HAP-1 (cell line): ENCODE measurements around the gene LONP1.

ENCODE experiments used
- DNase-seq, 2 experiments: peaks; one replicate each; pipeline ENCODE4 v3.0.0-alpha.2; 2016 to 2020; ENCODE audit warnings: low spot score in 2 of 2
- H3K27me3 ChIP-seq: fragments of 250-450 bp; sonication (Bioruptor Pico); 2 replicates; pipeline ENCODE4 v1.5.1; 2020; ENCODE audit warnings: low read depth, mild to moderate bottlenecking, moderate library complexity
- H3K36me3 ChIP-seq: fragments of 250-450 bp; sonication (Bioruptor Pico); replicated peaks from 2 replicates; pipeline ENCODE4 v1.5.1; 2020; ENCODE audit warnings: mild to moderate bottlenecking
- H3K4me1 ChIP-seq: fragments of 250-450 bp; sonication (Bioruptor Pico); 2 replicates; pipeline ENCODE4 v1.5.1; 2020; ENCODE audit warnings: mild to moderate bottlenecking
- H3K4me3 ChIP-seq: fragments of 250-450 bp; sonication (Bioruptor Pico); 2 replicates; pipeline ENCODE4 v1.5.1; 2020; ENCODE audit warnings: mild to moderate bottlenecking, moderate library complexity
- H3K9me3 ChIP-seq: fragments of 250-450 bp; sonication (Bioruptor Pico); 2 replicates; pipeline ENCODE4 v1.5.1; 2020; ENCODE audit warnings: mild to moderate bottlenecking, moderate library complexity
- in situ Hi-C: fragments of 300-500 bp; cut with MboI; formaldehyde crosslinking; loops from 3 replicates; pipeline ENCODE4 v1.14.3; 2020; ENCODE audit warnings: low sequenced_read_pairs, inconsistent platforms, mixed read lengths

LONP1 gene

DNA sequence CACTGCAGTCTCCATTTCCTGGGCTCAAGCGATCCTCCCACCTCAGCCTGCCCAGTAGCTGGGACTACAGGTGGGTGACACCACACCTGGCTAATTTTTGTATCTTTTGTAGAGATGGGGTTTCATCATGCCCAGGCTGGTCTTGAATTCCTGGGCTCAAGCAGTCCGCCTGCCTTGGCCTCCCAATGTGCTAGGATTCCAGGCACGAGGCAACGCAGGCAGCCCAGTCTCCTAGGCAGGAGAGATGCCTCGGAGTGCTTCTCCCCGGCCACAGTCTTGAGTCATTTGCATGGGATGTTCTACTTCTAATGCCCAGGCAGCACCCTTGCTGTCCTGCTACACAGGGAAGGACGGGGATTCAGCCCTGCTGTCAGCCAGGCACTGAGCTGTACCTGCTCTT lies 48.3 kb downstream of the LONP1 start:
- H3K4me3 ChIP-seq: no peak overlapping the region
- H3K9me3 ChIP-seq: no peaks in the 10 kb centered on the region
- peaks cover 39% of the 10 kb centered on the region for H3K36me3 ChIP-seq
- in situ Hi-C loops: no loop called here
- H3K4me1 ChIP-seq: no peaks in the 10 kb centered on the region
- H3K27me3 ChIP-seq: no peaks in the 10 kb centered on the region
- no peak for DNase-seq

DNA sequence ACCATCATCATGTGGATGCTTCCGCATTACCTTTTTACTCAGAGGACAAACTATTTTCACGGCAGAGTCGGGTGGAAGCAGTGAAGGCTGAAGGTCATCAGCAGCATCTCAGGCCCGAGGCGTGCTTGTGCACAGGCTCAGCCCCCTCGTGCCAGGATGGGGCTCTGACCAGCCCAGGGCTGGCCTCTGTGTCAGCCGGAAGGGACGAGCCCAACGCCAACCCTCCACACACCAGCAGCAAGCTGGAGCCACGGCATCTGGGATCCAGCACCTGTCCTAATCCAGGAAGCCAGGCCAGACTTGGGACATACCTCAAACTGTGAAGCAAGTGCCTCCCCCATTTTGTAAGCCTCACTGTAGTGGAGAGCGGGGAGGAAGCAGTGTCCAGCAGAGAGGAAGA lies 50.7 kb downstream of the LONP1 start:
- in situ Hi-C loops: no loop called here
- Histone ChIP-seq H3K4me1 (no peaks in the 10 kb centered on the region), H3K9me3 (no peaks in the 10 kb centered on the region), H3K27me3 (no peaks in the 10 kb centered on the region), H3K36me3 (peaks cover 62% of the 10 kb centered on the region), H3K4me3 (no peak overlapping the region)
- no peak for DNase-seq

DNA sequence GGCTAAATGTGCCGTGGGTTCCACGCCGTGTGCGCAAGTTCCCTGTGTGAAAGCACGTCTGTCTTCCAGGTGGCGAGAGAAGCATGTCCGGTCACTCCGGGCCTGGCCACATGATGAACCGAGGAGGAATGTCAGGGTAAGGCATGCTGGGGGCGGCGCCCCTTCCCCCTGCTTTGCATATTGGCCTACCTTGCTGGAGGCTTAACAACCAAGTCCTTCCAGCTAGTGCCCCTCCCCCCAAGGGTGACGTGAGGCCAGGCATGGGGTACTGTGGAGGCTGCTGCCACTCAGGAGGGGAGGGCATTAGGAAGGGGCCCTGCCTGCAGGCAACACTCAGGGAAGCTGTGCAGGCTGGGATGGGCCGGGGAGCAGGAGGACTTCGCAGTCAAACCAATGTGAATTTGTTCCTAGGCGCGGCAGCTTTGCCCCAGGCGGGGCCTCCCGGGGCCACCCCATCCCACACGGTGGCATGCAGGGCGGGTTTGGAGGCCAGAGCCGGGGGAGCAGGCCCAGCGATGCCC lies 52.1 kb downstream of the LONP1 start:
- DNase-seq: no peak
- no peaks in the 10 kb centered on the region for H3K9me3 ChIP-seq
- no peak overlapping the region for H3K4me3 ChIP-seq
- no peaks in the 10 kb centered on the region for H3K27me3 ChIP-seq
- in situ Hi-C loops: no loop called here
- H3K4me1 ChIP-seq: no peaks in the 10 kb centered on the region
- peaks cover 76% of the 10 kb centered on the region for H3K36me3 ChIP-seq

- no peak for DNase-seq
- Histone ChIP-seq H3K27me3 (no peaks in the 10 kb centered on the region), H3K4me3 (no peak overlapping the region), H3K36me3 (peaks cover 81% of the 10 kb centered on the region), H3K4me1 (no peaks in the 10 kb centered on the region), H3K9me3 (no peaks in the 10 kb centered on the region)
- in situ Hi-C loops: no loop called here
These were observed 52.9 kb downstream of the LONP1 start for GRCh38 chr19:5666921-5667610.

GRCh38 chr19:5665781-5666513 lies 54.0 kb downstream of the LONP1 start:
- H3K4me1 ChIP-seq: no peaks in the 10 kb centered on the region
- no peaks in the 10 kb centered on the region for H3K27me3 ChIP-seq
- H3K36me3 ChIP-seq: peaks cover 84% of the 10 kb centered on the region
- in situ Hi-C loops: no loop called here
- no peak overlapping the region for H3K4me3 ChIP-seq
- DNase-seq: no peak
- no peaks in the 10 kb centered on the region for H3K9me3 ChIP-seq

DNA sequence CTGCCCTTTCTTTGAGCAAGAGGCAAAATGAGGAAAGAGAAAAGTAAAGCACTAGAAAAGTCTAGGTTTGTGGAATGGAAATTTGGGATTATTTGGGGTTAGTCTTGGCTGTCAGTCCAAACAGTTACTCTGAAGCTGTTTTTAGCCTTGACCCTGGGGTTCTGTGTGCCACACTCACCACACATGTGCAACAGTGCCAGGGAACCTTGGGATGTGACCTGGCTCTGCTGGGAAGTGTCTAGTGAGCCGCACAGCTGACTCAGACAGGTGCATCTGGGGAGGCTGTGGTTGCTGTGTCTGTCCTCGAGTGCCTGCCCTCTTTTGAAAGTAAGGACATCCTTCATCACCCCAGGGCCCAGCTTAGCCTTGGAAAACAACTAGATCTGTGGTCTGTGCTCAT lies 55.4 kb downstream of the LONP1 start:
- Histone ChIP-seq H3K4me3 (no peak overlapping the region), H3K4me1 (no peaks in the 10 kb centered on the region), H3K36me3 (peaks cover 88% of the 10 kb centered on the region), H3K9me3 (no peaks in the 10 kb centered on the region), H3K27me3 (no peaks in the 10 kb centered on the region)
- no peak for DNase-seq
- in situ Hi-C loops: no loop called here

- H3K36me3 ChIP-seq: peaks cover 88% of the 10 kb centered on the region
- no peak for DNase-seq
- in situ Hi-C loops: no loop called here
- H3K27me3 ChIP-seq: no peaks in the 10 kb centered on the region
- no peak overlapping the region for H3K4me3 ChIP-seq
- no peaks in the 10 kb centered on the region for H3K4me1 ChIP-seq
- no peaks in the 10 kb centered on the region for H3K9me3 ChIP-seq
These were observed 56.0 kb downstream of the LONP1 start for GRCh38 chr19:5663904-5664303.

DNA sequence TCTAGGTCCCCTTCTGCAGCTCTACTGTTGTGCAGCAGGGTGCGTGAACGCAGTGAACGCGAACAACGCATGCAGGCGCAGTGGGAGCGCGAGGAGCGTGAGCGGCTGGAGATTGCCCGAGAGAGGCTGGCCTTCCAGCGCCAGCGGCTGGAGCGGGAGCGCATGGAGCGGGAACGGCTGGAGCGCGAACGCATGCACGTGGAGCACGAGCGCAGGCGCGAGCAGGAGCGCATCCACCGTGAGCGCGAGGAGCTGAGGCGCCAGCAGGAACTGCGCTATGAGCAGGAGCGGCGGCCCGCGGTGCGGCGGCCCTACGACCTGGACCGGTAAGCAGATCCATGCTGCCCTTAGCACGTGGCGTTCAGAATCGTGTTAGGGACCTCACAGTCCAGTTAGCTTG lies 58.5 kb downstream of the LONP1 start:
- Histone ChIP-seq H3K36me3 (peaks cover 89% of the 10 kb centered on the region), H3K4me3 (no peak overlapping the region), H3K4me1 (no peaks in the 10 kb centered on the region), H3K27me3 (no peaks in the 10 kb centered on the region), H3K9me3 (no peaks in the 10 kb centered on the region)
- DNase-seq: no peak
- in situ Hi-C loops: no loop called here

- in situ Hi-C loops: no loop called here
- H3K36me3 ChIP-seq: peaks cover 93% of the 10 kb centered on the region
These were observed 64.5 kb downstream of the LONP1 start for GRCh38 chr19:5655412-5655811.

GRCh38 chr19:5654931-5655330 lies 65.0 kb downstream of the LONP1 start:
- H3K36me3 ChIP-seq: peaks cover 96% of the 10 kb centered on the region
- H3K4me3 ChIP-seq: no peak overlapping the region
- H3K27me3 ChIP-seq: no peaks in the 10 kb centered on the region
- no peaks in the 10 kb centered on the region for H3K9me3 ChIP-seq
- no peaks in the 10 kb centered on the region for H3K4me1 ChIP-seq
- in situ Hi-C loops: no loop called here
- no peak for DNase-seq

More at GRCh38 chr19:5655412-5655811, 64.5 kb downstream of the LONP1 start:
- no peak overlapping the region for H3K4me3 ChIP-seq
- no peaks in the 10 kb centered on the region for H3K4me1 ChIP-seq
- H3K9me3 ChIP-seq: no peaks in the 10 kb centered on the region
- DNase-seq: no peak
- no peaks in the 10 kb centered on the region for H3K27me3 ChIP-seq

DNA sequence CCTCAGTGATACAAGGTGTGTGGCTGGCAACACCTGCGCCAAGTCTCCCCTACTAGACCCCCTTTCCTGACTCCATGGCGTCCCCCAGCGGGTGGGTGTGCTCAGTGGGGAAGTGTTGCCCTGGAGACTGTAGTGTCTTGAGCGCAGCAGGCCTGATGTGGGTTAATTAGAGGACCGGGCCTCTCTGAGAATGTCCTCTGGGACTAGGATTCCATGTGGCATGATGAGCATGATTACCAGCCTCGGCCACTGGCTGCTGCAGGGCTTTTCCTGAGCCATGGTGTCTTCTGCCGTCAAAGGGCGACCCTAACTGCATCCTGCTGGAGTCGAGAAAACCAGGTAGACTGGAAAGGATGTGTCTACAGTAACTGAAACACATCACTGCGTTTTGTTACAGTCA lies 67.7 kb downstream of the LONP1 start:
- Histone ChIP-seq H3K27me3 (no peaks in the 10 kb centered on the region), H3K36me3 (peaks cover 91% of the 10 kb centered on the region), H3K4me1 (no peaks in the 10 kb centered on the region), H3K9me3 (no peaks in the 10 kb centered on the region), H3K4me3 (no peak overlapping the region)
- no peak for DNase-seq
- in situ Hi-C loops: no loop called here

DNA sequence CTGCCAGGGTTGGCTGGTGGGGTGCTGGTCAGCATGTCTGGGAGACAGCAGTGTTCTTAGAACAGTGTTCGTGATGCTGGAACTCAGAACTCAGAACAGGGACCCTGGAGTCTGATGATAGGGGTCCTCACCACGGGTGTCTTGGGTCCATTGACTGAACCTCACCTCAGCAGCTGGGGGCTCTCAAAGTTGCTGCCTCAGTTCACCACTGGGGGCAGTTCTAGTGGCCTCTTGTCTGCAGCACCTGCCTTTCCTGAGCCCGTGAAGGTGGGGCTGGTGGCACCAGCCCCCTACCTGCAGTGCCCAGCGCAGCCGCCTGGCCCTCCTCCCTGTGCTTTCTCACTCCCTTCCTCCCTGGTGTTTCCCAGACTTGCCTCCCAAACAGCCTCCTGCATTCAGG lies 68.6 kb downstream of the LONP1 start:
- peaks cover 91% of the 10 kb centered on the region for H3K36me3 ChIP-seq
- no peaks in the 10 kb centered on the region for H3K27me3 ChIP-seq
- no peak for DNase-seq
- no peaks in the 10 kb centered on the region for H3K4me1 ChIP-seq
- no peaks in the 10 kb centered on the region for H3K9me3 ChIP-seq
- in situ Hi-C loops: no loop called here
- H3K4me3 ChIP-seq: no peak overlapping the region

DNA sequence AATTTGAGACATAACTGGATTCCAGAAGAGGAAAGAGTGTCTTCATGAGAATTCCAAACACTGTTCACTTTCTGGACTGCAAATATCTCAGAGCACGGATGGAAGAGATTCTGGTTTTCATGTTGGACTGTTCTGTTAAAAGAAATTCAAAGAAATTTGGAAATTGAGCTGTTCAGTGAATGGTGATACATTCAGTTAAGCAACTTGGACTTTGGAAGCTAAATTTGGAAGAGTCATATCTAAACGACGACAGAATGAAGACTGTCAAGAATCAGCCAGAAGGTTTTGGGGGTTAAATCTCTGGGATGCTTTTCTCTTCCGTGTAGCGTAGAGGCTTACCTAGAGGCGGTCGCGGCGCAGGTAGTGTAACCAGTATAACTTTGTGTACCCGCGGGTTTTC lies 71.5 kb downstream of the LONP1 start:
- Histone ChIP-seq H3K27me3 (no peaks in the 10 kb centered on the region), H3K9me3 (no peaks in the 10 kb centered on the region), H3K36me3 (peaks cover 93% of the 10 kb centered on the region), H3K4me3 (no peak overlapping the region), H3K4me1 (no peaks in the 10 kb centered on the region)
- in situ Hi-C loops: no loop called here
- no peak for DNase-seq

DNA sequence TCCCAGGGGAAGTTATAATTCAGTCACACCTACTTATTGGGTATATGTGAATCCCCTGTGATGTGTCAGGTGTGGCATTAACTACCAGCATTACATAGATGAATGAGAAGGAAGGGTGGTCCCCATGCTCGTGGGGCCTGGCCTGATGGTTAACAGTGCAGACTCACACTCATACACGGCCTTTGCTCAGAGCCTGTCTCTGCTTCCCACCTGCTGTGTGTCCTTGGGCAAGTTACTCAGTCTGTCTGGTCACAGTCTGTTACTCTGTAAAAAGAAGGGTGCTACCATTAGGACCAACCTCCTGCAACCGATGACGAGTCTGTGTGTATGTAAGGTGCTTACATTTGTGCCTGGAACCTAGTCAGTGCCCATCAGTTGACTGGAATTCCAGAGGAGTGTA lies 73.2 kb downstream of the LONP1 start:
- in situ Hi-C loops: no loop called here
- no peaks in the 10 kb centered on the region for H3K4me1 ChIP-seq
- DNase-seq: no peak

More for the DNA sequence above, 73.2 kb downstream of the LONP1 start:
- H3K27me3 ChIP-seq: no peaks in the 10 kb centered on the region
- no peaks in the 10 kb centered on the region for H3K9me3 ChIP-seq
- H3K4me3 ChIP-seq: no peak overlapping the region
- H3K36me3 ChIP-seq: peaks cover 90% of the 10 kb centered on the region
